HepG2 (cell line): Measurements from ENCODE around the gene ARL10. TPM values are rescaled to one million over a fixed set of nuclear protein-coding genes. Genes with fewer than 3 reads are reported as not detected.

ENCODE experiments used
- DNMT3B ChIP-seq: conservative IDR thresholded peaks from 2 replicates; pipeline ENCODE4 v1.6.1; 2016; ENCODE audit warnings: missing biosample characterization, control low read depth
- FOXA3 ChIP-seq: IDR thresholded peaks from 2 replicates; pipeline ENCODE4 v1.6.1; 2016; ENCODE audit warnings: missing genetic modification reagents, missing compliant biosample characterization
- HDAC6 ChIP-seq: fragments of 200-600 bp; sonication (generic); IDR thresholded peaks from 2 replicates; pipeline ENCODE4 v1.7.0; 2017; ENCODE audit warnings: mild to moderate bottlenecking, antibody characterized with exemption, low read length, low read depth
- HNRNPK ChIP-seq: fragments of 200-400 bp; formaldehyde crosslinking; IDR thresholded peaks from 2 replicates; pipeline ENCODE4 v1.6.1; 2018; ENCODE audit warnings: low read length, low read depth, moderate library complexity, mild to moderate bottlenecking; ENCODE audit not compliant: poor library complexity, severe bottlenecking
- MBD4 ChIP-seq: IDR thresholded peaks from 2 replicates; pipeline ENCODE4 v1.6.1; 2012; ENCODE audit warnings: low read length, inconsistent platforms, borderline replicate concordance
- SMAD3 ChIP-seq: sonication (generic); formaldehyde crosslinking; IDR thresholded peaks from 2 replicates; pipeline ENCODE4 v1.4.0; 2020; ENCODE audit warnings: missing genetic modification reagents
- SMC3 ChIP-seq: IDR thresholded peaks from 2 replicates; pipeline ENCODE4 v1.6.1; 2011; ENCODE audit warnings: low read length, improper control_type of control experiment
- TEAD3 ChIP-seq: optimal IDR thresholded peaks from 2 replicates; pipeline ENCODE3; 2016; ENCODE audit warnings: borderline replicate concordance
- ZBTB21 ChIP-seq: sonication (generic); formaldehyde crosslinking; IDR thresholded peaks from 2 replicates; pipeline ENCODE4 v1.4.0; 2020; ENCODE audit warnings: missing genetic modification reagents
- ZIK1 ChIP-seq: sonication (generic); formaldehyde crosslinking; IDR thresholded peaks from 2 replicates; pipeline ENCODE4 v1.5.0; 2020; ENCODE audit warnings: mild to moderate bottlenecking, low read depth, missing genetic modification reagents, borderline replicate concordance
- ZMYM4 ChIP-seq: sonication (generic); formaldehyde crosslinking; IDR thresholded peaks from 2 replicates; pipeline ENCODE4 v1.8.1; 2023; ENCODE audit warnings: mild to moderate bottlenecking, missing genetic modification reagents
- ZNF335 ChIP-seq: sonication (generic); formaldehyde crosslinking; IDR thresholded peaks from 2 replicates; pipeline ENCODE4 v1.4.0; 2020; ENCODE audit warnings: missing genetic modification reagents
- polyA plus RNA-seq, 8 experiments: library from polyadenylated mRNA; depleted of rRNA in 3 of 8; stranded (reverse) in 7 of 8; unstranded in 1 of 8; fragments of >200 nt; fragmentation: Illumina TruSeq in 4 of 8; extraction: Trizol in 4 of 8; gene quantifications; 2 replicates each; pipeline versions ENCODE4 v1.2.1 to v1.2.3, GENCODE V29; 2011 to 2016; ENCODE audit warnings: low read depth in 4 of 8, missing spikeins in 1 of 8, mixed read lengths in 1 of 8; ENCODE audit not compliant: insufficient read depth in 1 of 8
- total RNA-seq, 5 experiments: library from RNA; depleted of rRNA; stranded (reverse); fragments of >200 nt; fragmentation: Illumina TruSeq; extraction: Trizol; gene quantifications; 2 replicates each; pipeline ENCODE4 v1.2.3, GENCODE V29; 2016; ENCODE audit warnings: low read depth in 1 of 5
- TF ChIP-seq, protein P1 (sequence below), 2 experiments: sonication (generic) in 1 of 2; formaldehyde crosslinking in 1 of 2; IDR thresholded peaks; 2 replicates each; pipeline versions ENCODE4 v1.5.1 to v1.6.1; 2011 to 2020; ENCODE audit warnings: borderline replicate concordance in 1 of 2, low read depth in 1 of 2, low read length in 1 of 2, mild to moderate bottlenecking in 1 of 2, missing genetic modification reagents in 1 of 2, moderate library complexity in 1 of 2
- TF ChIP-seq, protein P2 (sequence below): sonication (generic); formaldehyde crosslinking; IDR thresholded peaks from 2 replicates; pipeline ENCODE4 v1.4.0; 2020; ENCODE audit warnings: missing genetic modification reagents, borderline replicate concordance
- TF ChIP-seq, protein P3 (sequence below): sonication (generic); formaldehyde crosslinking; IDR thresholded peaks from 2 replicates; pipeline ENCODE4 v1.5.0; 2020; ENCODE audit warnings: mild to moderate bottlenecking, missing genetic modification reagents

Gene ARL10
- total and polyA plus RNA-seq, 2 of the 13 experiments (the other 11 are each of a cell fraction or from before 2014, with no cell fraction given) = 0.18 to 0.50 TPM

DNA sequence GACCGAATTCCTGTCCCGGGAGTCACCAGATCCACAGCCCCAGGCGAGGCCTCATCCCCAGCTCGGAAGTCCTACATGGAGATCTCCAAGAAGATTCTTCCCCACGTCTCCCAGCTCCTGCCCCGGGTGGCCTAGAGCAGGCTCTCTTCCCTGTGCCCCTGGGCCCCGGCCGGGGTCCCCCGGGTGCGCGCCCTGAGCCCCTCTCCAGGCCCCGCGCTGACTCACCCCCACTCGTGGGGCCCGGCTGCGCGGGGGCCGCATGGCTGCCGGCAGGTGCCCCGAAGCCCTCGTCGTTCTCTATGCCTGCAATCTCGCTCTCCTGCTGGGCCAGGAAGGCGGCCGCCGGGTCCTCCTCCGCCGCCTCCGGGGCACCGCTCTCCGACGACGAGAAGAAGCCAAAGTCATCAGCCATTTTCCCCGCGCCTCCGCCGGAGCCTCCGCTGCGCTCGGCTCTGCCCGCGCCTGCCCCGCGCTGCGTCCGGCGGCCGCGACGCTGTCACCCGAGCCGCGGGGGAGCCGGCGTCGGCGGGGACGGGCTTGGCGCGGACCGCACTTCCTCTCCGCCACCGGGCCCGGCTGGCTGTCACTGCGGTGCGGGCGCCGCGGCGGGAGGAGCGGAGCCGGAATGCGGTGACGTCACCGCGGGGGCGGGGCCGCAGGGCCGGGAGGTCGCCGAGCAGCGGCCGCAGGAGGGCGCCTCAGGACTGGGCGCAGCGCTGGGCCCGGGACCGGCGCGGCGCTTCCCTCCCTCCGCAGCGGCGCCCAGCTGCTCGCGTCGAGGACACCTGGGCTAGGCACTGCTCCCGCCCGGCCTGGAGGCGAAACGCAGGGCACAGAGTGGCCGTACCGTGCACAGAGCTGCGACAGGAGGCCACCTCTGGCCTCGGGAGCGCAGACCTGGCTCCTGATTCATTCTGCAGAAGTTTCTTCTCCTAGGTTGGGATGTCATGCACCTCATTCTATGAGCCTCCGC, 51.0 kb downstream of the ARL10 start, which contains the start of gene CLTB (continued):
- TF ChIP-seq TEAD3 (CRISPR knock-in tag) (peak; percentile 82), ZBTB21 (CRISPR knock-in tag) (no peak), HNRNPK (peak; percentile 17), ZNF335 (CRISPR knock-in tag) (no peak), SMC3 (peak; percentile 3; the same call in 1 of the 2 replicates), ZMYM4 (peak; percentile 96), HDAC6 (no peak), FOXA3 (CRISPR knock-in tag) (peak; percentile 43), DNMT3B (no peak), ZIK1 (CRISPR knock-in tag) (peak; percentile 71; the same call in 1 of the 2 replicates), MBD4 (no peak), SMAD3 (0 out of 2 replicates have a peak, but pooled peaks have one; percentile 25)
- TF ChIP-seq, protein P1, sequence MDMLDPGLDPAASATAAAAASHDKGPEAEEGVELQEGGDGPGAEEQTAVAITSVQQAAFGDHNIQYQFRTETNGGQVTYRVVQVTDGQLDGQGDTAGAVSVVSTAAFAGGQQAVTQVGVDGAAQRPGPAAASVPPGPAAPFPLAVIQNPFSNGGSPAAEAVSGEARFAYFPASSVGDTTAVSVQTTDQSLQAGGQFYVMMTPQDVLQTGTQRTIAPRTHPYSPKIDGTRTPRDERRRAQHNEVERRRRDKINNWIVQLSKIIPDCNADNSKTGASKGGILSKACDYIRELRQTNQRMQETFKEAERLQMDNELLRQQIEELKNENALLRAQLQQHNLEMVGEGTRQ (IDR thresholded peaks at IDR 0.05; ENCODE audit: low read depth, low read length) = no peak
- TF ChIP-seq, protein P1 (CRISPR knock-in tag; IDR thresholded peaks at IDR 0.05; ENCODE audit: borderline replicate concordance) = no peak
- TF ChIP-seq, protein P2, sequence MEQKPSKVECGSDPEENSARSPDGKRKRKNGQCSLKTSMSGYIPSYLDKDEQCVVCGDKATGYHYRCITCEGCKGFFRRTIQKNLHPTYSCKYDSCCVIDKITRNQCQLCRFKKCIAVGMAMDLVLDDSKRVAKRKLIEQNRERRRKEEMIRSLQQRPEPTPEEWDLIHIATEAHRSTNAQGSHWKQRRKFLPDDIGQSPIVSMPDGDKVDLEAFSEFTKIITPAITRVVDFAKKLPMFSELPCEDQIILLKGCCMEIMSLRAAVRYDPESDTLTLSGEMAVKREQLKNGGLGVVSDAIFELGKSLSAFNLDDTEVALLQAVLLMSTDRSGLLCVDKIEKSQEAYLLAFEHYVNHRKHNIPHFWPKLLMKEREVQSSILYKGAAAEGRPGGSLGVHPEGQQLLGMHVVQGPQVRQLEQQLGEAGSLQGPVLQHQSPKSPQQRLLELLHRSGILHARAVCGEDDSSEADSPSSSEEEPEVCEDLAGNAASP (CRISPR knock-in tag) = peak; percentile 58; the same call in 1 of the 2 replicates
- TF ChIP-seq, protein P3, sequence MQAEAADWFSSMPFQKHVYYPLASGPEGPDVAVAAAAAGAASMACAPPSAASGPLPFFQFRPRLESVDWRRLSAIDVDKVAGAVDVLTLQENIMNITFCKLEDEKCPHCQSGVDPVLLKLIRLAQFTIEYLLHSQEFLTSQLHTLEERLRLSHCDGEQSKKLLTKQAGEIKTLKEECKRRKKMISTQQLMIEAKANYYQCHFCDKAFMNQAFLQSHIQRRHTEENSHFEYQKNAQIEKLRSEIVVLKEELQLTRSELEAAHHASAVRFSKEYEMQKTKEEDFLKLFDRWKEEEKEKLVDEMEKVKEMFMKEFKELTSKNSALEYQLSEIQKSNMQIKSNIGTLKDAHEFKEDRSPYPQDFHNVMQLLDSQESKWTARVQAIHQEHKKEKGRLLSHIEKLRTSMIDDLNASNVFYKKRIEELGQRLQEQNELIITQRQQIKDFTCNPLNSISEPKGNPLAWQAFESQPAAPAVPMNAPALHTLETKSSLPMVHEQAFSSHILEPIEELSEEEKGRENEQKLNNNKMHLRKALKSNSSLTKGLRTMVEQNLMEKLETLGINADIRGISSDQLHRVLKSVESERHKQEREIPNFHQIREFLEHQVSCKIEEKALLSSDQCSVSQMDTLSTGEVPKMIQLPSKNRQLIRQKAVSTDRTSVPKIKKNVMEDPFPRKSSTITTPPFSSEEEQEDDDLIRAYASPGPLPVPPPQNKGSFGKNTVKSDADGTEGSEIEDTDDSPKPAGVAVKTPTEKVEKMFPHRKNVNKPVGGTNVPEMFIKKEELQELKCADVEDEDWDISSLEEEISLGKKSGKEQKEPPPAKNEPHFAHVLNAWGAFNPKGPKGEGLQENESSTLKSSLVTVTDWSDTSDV (CRISPR knock-in tag) = no peak; the same call in 1 of the 2 replicates
